GM12878 (cell line): ENCODE results near the gene C2orf66. TPM values are rescaled to one million over a fixed set of nuclear protein-coding genes. Genes with fewer than 3 reads are reported as not detected.
A peak's percentile ranks its signal among the peaks of the same experiment; 100 is the strongest.

Experiments used
- ATAC-seq: fragments of 200-7000 bp; cut with Tn5 transposase; 3 replicates; pipeline ENCODE4 v1.9.1; 2020; ENCODE audit warnings: mild to moderate bottlenecking, moderate library complexity
- BruUV-seq: library from RNA; stranded (reverse); fragments of 400-500 nt; replicated peaks from 2 replicates; lab custom pipeline; 2021; lab: Mats Ljungman, UMichigan
- CTCF ChIA-PET: fragments of 300-600 bp; sonication (Branson Sonifier 250); formaldehyde crosslinking; extraction: SDS; loops from one replicate; lab custom pipeline; 2021; ENCODE audit warnings: inconsistent platforms; lab: Yijun Ruan, JAX
- POLR2A ChIA-PET: fragments of 350-600 bp; formaldehyde crosslinking; extraction: SDS; loops from one replicate; lab custom pipeline; 2021; ENCODE audit warnings: inconsistent platforms; lab: Charles Lee
- RAD21 ChIA-PET: fragments of 300-600 bp; sonication (Branson Sonifier 250); formaldehyde crosslinking; loops from one replicate; lab custom pipeline; 2023; ENCODE audit warnings: antibody characterized with exemption; ENCODE audit not compliant: unreplicated experiment; lab: Charles Lee
- SMC1A ChIA-PET: fragments of 300-600 bp; sonication (Branson Sonifier 250); formaldehyde crosslinking; loops from one replicate; lab custom pipeline; 2023; ENCODE audit not compliant: unreplicated experiment, uncharacterized antibody; lab: Charles Lee
- DNase-seq: peaks from one replicate; pipeline ENCODE4 v3.0.0-alpha.2; 2011; ENCODE audit warnings: low read depth, low spot score
- FAIRE-seq: peaks from 3 replicates; lab custom pipeline; 2011; peaks lifted over from hg19 to GRCh38; lab: Jason Lieb, UNC
- H2AFZ ChIP-seq: 2 replicates; pipeline ENCODE4 v1.6.0; 2011; ENCODE audit warnings: low read depth, low read length, control low read depth; ENCODE audit not compliant: control insufficient read depth
- H3K27ac ChIP-seq: 2 replicates; pipeline ENCODE4 v1.5.1; 2011; ENCODE audit warnings: control low read depth; ENCODE audit not compliant: control insufficient read depth, insufficient read depth
- H3K27me3 ChIP-seq, 2 experiments: replicated peaks in 1 of 2; 2 replicates each; pipeline versions ENCODE4 v1.6.0 to v1.6.1; 2011; ENCODE audit warnings: low read length in 1 of 2; ENCODE audit not compliant: control insufficient read depth in 2 of 2, insufficient read depth in 2 of 2
- H3K36me3 ChIP-seq, 2 experiments: 2 replicates each; pipeline ENCODE4 v1.5.1; 2011; ENCODE audit warnings: low read length in 1 of 2; ENCODE audit not compliant: control insufficient read depth in 2 of 2, insufficient read depth in 2 of 2
- H3K4me1 ChIP-seq: 2 replicates; pipeline ENCODE4 v1.6.1; 2011; ENCODE audit warnings: mild to moderate bottlenecking, low read length, moderate library complexity, mixed read lengths; ENCODE audit not compliant: control insufficient read depth, insufficient read depth
- H3K4me2 ChIP-seq: 2 replicates; pipeline ENCODE4 v1.6.0; 2011; ENCODE audit warnings: control low read depth; ENCODE audit not compliant: control insufficient read depth, insufficient read depth
- H3K4me3 ChIP-seq: fragments of 200-600 bp; sonication (generic); 2 replicates; pipeline ENCODE4 v1.5.1; 2016
- H3K79me2 ChIP-seq: 2 replicates; pipeline ENCODE4 v1.6.0; 2011; ENCODE audit warnings: low read length; ENCODE audit not compliant: control insufficient read depth, insufficient read depth
- H3K9ac ChIP-seq: 2 replicates; pipeline ENCODE4 v1.8.0; 2011; ENCODE audit warnings: low read length, control low read depth, mixed read lengths; ENCODE audit not compliant: control insufficient read depth, insufficient read depth
- H3K9me3 ChIP-seq: replicated peaks from 3 replicates; pipeline ENCODE4 v1.5.1; 2011; ENCODE audit warnings: mild to moderate bottlenecking, low read length; ENCODE audit not compliant: control insufficient read depth, insufficient read depth
- H4K20me1 ChIP-seq: 2 replicates; pipeline ENCODE4 v1.6.0; 2011; ENCODE audit not compliant: control insufficient read depth, insufficient read depth
- ETV6 ChIP-seq, 2 experiments: fragments of 450-650 bp in 1 of 2; IDR thresholded peaks in 1 of 2; conservative IDR thresholded peaks in 1 of 2; 2 replicates each; pipeline ENCODE4 v1.6.1; 2014; ENCODE audit warnings: antibody characterized with exemption in 1 of 2, borderline replicate concordance in 1 of 2, low read depth in 1 of 2, mild to moderate bottlenecking in 1 of 2, moderate library complexity in 1 of 2
- HDAC2 ChIP-seq: fragments of 200-600 bp; sonication (generic); IDR thresholded peaks from 2 replicates; pipeline ENCODE4 v1.6.1; 2017
- MEF2B ChIP-seq: fragments of 450-650 bp; IDR thresholded peaks from 2 replicates; pipeline ENCODE4 v1.6.1; 2018; ENCODE audit warnings: mild to moderate bottlenecking, moderate library complexity; ENCODE audit not compliant: partially characterized antibody, poor library complexity, severe bottlenecking
- MTA2 ChIP-seq: fragments of 450-650 bp; IDR thresholded peaks from 2 replicates; pipeline ENCODE4 v1.6.1; 2016; ENCODE audit warnings: low read depth, mild to moderate bottlenecking, moderate library complexity
- MTA3 ChIP-seq: IDR thresholded peaks from 2 replicates; pipeline ENCODE4 v1.6.1; 2012; ENCODE audit warnings: low read length, inconsistent platforms, borderline replicate concordance
- NFIC ChIP-seq: IDR thresholded peaks from 2 replicates; pipeline ENCODE4 v1.6.1; 2012; ENCODE audit warnings: low read depth, mild to moderate bottlenecking, inconsistent platforms, low read length, moderate library complexity
- NR2F1 ChIP-seq: fragments of 450-650 bp; conservative IDR thresholded peaks from 2 replicates; pipeline ENCODE4 v1.6.1; 2017; ENCODE audit warnings: mild to moderate bottlenecking
- SPI1 ChIP-seq: IDR thresholded peaks from 2 replicates; pipeline ENCODE4 v1.6.1; 2011; ENCODE audit warnings: low read depth, mild to moderate bottlenecking, low read length, moderate library complexity, borderline replicate concordance; ENCODE audit not compliant: insufficient read depth
- SRF ChIP-seq, 2 experiments: IDR thresholded peaks; 2 replicates each; pipeline ENCODE4 v1.6.1; 2011; ENCODE audit warnings: low read depth in 2 of 2, low read length in 2 of 2, mild to moderate bottlenecking in 1 of 2, moderate library complexity in 1 of 2
- WGBS: methylation state at CpG from one replicate; pipeline ENCODE4 v1.1.6; 2016; ENCODE audit warnings: low lambda C conversion rate; ENCODE audit not compliant: insufficient replicate concordance, insufficient coverage; ENCODE audit errors: missing lambda C conversion rate; 5-methylcytosine and 5-hydroxymethylcytosine counted together
- in situ Hi-C: fragments of 300-500 bp; cut with MboI; formaldehyde crosslinking; loops from 9 replicates; pipeline ENCODE4 v1.14.3; 2018; ENCODE audit warnings: mixed read lengths
- intact Hi-C: fragments of 100-400 bp; cut with micrococcal nuclease; formaldehyde crosslinking; loops from one replicate; pipeline ENCODE4 v1.14.2; 2022; ENCODE audit not compliant: unreplicated experiment
- polyA plus RNA-seq, 11 experiments: library from polyadenylated mRNA; depleted of rRNA in 4 of 11; unstranded in 6 of 11; stranded (reverse) in 5 of 11; fragments of >200 nt; fragmentation: Nextera tagmentation in 4 of 11; fragmentation: Illumina TruSeq in 1 of 11; extraction: Ambion mirVana in 4 of 11; extraction: Trizol in 1 of 11; gene quantifications; 1 replicate in 1 of 11; 2 replicates in 10 of 11; pipeline versions ENCODE4 v1.2.1 to v1.2.3, GENCODE V29; 2011 to 2016; ENCODE audit warnings: inconsistent platforms in 2 of 11, missing spikeins in 2 of 11, low read depth in 1 of 11
- total RNA-seq, 4 experiments: library from RNA; depleted of rRNA in 3 of 4; stranded (reverse); fragments of >200 nt in 3 of 4; fragmentation: Illumina TruSeq in 1 of 4; extraction: Trizol in 1 of 4; gene quantifications; 2 replicates each; pipeline versions ENCODE4 v1.2.1 to v1.2.3, GENCODE V29; 2013 to 2021

The C2orf66 gene
- total and polyA plus RNA-seq, 10 of the 15 experiments (the other 5 are each of a cell fraction or from before 2014, with no cell fraction given): 0.04 to 0.10 (median 0.07) TPM; not detected in 7

DNA sequence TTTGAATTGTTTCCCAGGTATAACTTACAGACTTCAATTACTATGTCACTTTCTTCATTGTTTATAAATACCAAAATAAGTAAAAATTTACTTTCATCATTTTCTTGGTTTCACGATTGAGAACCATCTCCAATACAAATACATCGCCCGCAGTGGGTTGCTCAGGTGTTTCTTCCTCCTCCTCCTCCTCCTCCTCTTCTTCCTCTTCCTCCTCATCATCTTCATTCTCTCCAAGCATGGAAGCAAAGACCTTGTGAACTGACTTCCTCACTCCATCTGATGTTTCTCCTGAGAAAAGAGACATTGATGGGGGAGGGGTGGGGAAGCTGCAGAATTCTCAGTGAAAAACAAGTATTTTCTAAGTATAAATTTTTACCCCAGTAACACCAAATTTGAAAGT lies 16.3 kb downstream of the C2orf66 start:
- no peak for ATAC-seq
- no peaks in the 10 kb centered on the region for H3K9me3 ChIP-seq
- no peaks in the 10 kb centered on the region for H4K20me1 ChIP-seq
- H3K4me2 ChIP-seq: no peak overlapping the region
- H3K9ac ChIP-seq: no peak overlapping the region
- CTCF ChIA-PET: interaction anchor here (1.4 to 2.3 kb wide), 2 partner anchors 42 to 375 kb away, joined by 3 to 8 read pairs; no protein-coding TSS in a partner anchor
- no peaks in the 10 kb centered on the region for H3K27me3 ChIP-seq
- H3K27ac ChIP-seq: no peak overlapping the region
- WGBS: 99% methylated on average over 3 of the region's 3 CpGs
- no peak for TF ChIP-seq MTA3
- no peak for TF ChIP-seq NR2F1
- TF ChIP-seq SRF (IDR thresholded peaks at IDR 0.05; ENCODE audit: low read depth in 2 of 2, low read length in 2 of 2): no peak
- TF ChIP-seq HDAC2: no peak
- SMC1A ChIA-PET: no interaction called here
- RAD21 ChIA-PET: no interaction called here
- peaks cover 3% of the 10 kb centered on the region for H3K79me2 ChIP-seq
- intact Hi-C loops (no loop called here), in situ Hi-C loops (loop anchor here (25.0 kb wide), 1 partner anchor 594 kb away; no protein-coding TSS in a partner anchor)
- BruUV-seq: no TSS peak
- peaks cover 4 to 45% of the 10 kb centered on the region in 2 experiments; a peak in 3 of 4 replicates for H3K36me3 ChIP-seq
- H3K4me1 ChIP-seq: no peaks in the 10 kb centered on the region; the same call in 1 of the 2 replicates
- POLR2A ChIA-PET: no interaction called here
- no peak for FAIRE-seq
- no peak for DNase-seq
- H3K4me3 ChIP-seq: no peak overlapping the region
- no peak overlapping the region for H2AFZ ChIP-seq

- no peaks in the 10 kb centered on the region for H3K27me3 ChIP-seq
- H4K20me1 ChIP-seq: no peaks in the 10 kb centered on the region
- no peak overlapping the region for H3K9ac ChIP-seq
- no peaks in the 10 kb centered on the region for H3K79me2 ChIP-seq
- POLR2A ChIA-PET: no interaction called here
- no peak overlapping the region for H3K4me2 ChIP-seq
- no TSS peak for BruUV-seq
- H3K27ac ChIP-seq: no peak overlapping the region
- SMC1A ChIA-PET: no interaction called here
- H3K9me3 ChIP-seq: no peaks in the 10 kb centered on the region
- no peak overlapping the region for H3K4me3 ChIP-seq
- intact Hi-C loops: loop anchor here (10.0 kb wide), 1 partner anchor 601 kb away; no protein-coding TSS in a partner anchor
- CTCF ChIA-PET: no interaction called here
- RAD21 ChIA-PET: no interaction called here
- no peak for TF ChIP-seq MEF2B
- TF ChIP-seq SPI1: peak; percentile 51; the same call in 1 of the 2 replicates
- peak in 1 of 2 experiments; percentile 70; a peak in 1 of 4 replicates for TF ChIP-seq ETV6 (conservative IDR thresholded peaks at IDR 0.05 in 1 of 2, IDR thresholded peaks at IDR 0.05 in 1 of 2; ENCODE audit: borderline replicate concordance in 1 of 2, low read depth in 1 of 2)
- TF ChIP-seq MTA2: no peak
- 0 out of 2 replicates have a peak, but pooled peaks have one; percentile 16 for TF ChIP-seq NFIC
- TF ChIP-seq, all 136 proteins: peak for 3
- DNase-seq: no peak
- FAIRE-seq: no peak
- ATAC-seq: peak; percentile 56
- Histone ChIP-seq H3K4me1 (no peaks in the 10 kb centered on the region), H3K36me3 (peaks cover 1 to 33% of the 10 kb centered on the region in 2 experiments), H2AFZ (no peak overlapping the region)
- 81% methylated on average over 4 of the region's 4 CpGs for WGBS
- in situ Hi-C loops: loop anchor here (25.0 kb wide), 1 partner anchor 604 kb away; no protein-coding TSS in a partner anchor
These were observed 25.6 kb downstream of the C2orf66 start for GRCh38 chr2:196783431-196784094.
